Astrocyte (in vitro differentiated cells and primary cell): Measurements from ENCODE around the gene SH3GL3. TPM values are rescaled to one million over a fixed set of nuclear protein-coding genes. Genes with fewer than 3 reads are reported as not detected.

Experiments
- DNase-seq: peaks from one replicate; pipeline ENCODE4 v3.0.0-alpha.2; 2010; ENCODE audit warnings: low read depth
- FAIRE-seq: peaks from 2 replicates; lab custom pipeline; 2011; peaks lifted over from hg19 to GRCh38; lab: Jason Lieb, UNC
- H2AFZ ChIP-seq: 2 replicates; pipeline ENCODE4 v1.6.0; 2012; ENCODE audit warnings: low read depth, low read length, inconsistent platforms
- H3K27ac ChIP-seq: 2 replicates; pipeline ENCODE4 v1.5.1; 2011; ENCODE audit warnings: low read depth, low read length, inconsistent platforms
- H3K27me3 ChIP-seq: 2 replicates; pipeline ENCODE4 v1.6.0; 2011; ENCODE audit warnings: low read length, inconsistent platforms; ENCODE audit not compliant: insufficient read depth
- H3K36me3 ChIP-seq: 2 replicates; pipeline ENCODE4 v1.5.1; 2011; ENCODE audit warnings: low read length, inconsistent platforms; ENCODE audit not compliant: insufficient read depth
- H3K4me1 ChIP-seq: 2 replicates; pipeline ENCODE4 v1.5.1; 2011; ENCODE audit warnings: low read length, inconsistent platforms; ENCODE audit not compliant: insufficient read depth
- H3K4me2 ChIP-seq: 2 replicates; pipeline ENCODE4 v1.6.0; 2012; ENCODE audit warnings: low read length, inconsistent platforms
- H3K4me3 ChIP-seq: 2 replicates; pipeline ENCODE4 v1.5.1; 2011; ENCODE audit warnings: low read depth, mild to moderate bottlenecking, low read length, inconsistent platforms; ENCODE audit not compliant: insufficient read depth
- H3K79me2 ChIP-seq: 2 replicates; pipeline ENCODE4 v1.6.0; 2012; ENCODE audit warnings: mild to moderate bottlenecking, low read length, inconsistent platforms; ENCODE audit not compliant: insufficient read depth
- H3K9ac ChIP-seq: 2 replicates; pipeline ENCODE4 v1.6.0; 2012; ENCODE audit warnings: mild to moderate bottlenecking, low read length, inconsistent platforms
- H3K9me3 ChIP-seq: 2 replicates; pipeline ENCODE4 v1.5.1; 2012; ENCODE audit warnings: low read depth, mild to moderate bottlenecking, low read length, inconsistent platforms; ENCODE audit not compliant: insufficient read depth
- H4K20me1 ChIP-seq: 2 replicates; pipeline ENCODE4 v1.6.0; 2012; ENCODE audit warnings: low read length, inconsistent platforms; ENCODE audit not compliant: insufficient read depth
- H3K27ac Mint-ChIP-seq: one replicate; pipeline ENCODE4 v1.8.0; 2021; ENCODE audit warnings: mild to moderate bottlenecking, mixed read lengths; ENCODE audit not compliant: unreplicated experiment
- H3K27me3 Mint-ChIP-seq: one replicate; pipeline ENCODE4 v1.8.0; 2021; ENCODE audit warnings: low read depth, mixed read lengths; ENCODE audit not compliant: unreplicated experiment
- H3K36me3 Mint-ChIP-seq: one replicate; pipeline ENCODE4 v1.8.0; 2021; ENCODE audit warnings: low read depth, mixed read lengths; ENCODE audit not compliant: unreplicated experiment
- H3K4me1 Mint-ChIP-seq: one replicate; pipeline ENCODE4 v1.8.0; 2021; ENCODE audit warnings: low read depth, mixed read lengths; ENCODE audit not compliant: unreplicated experiment
- H3K4me3 Mint-ChIP-seq: one replicate; pipeline ENCODE4 v1.8.0; 2021; ENCODE audit warnings: mild to moderate bottlenecking, moderate library complexity, mixed read lengths; ENCODE audit not compliant: unreplicated experiment
- H3K9me3 Mint-ChIP-seq: one replicate; pipeline ENCODE4 v1.8.0; 2021; ENCODE audit warnings: mild to moderate bottlenecking, mixed read lengths; ENCODE audit not compliant: unreplicated experiment
- EZH2 ChIP-seq: IDR thresholded peaks from 2 replicates; pipeline ENCODE4 v1.6.1; 2012; ENCODE audit warnings: mild to moderate bottlenecking, low read length, inconsistent platforms; ENCODE audit not compliant: insufficient read depth
- total RNA-seq: library from RNA; stranded (reverse); gene quantifications from 2 replicates; pipeline ENCODE4 v1.2.1, GENCODE V29; 2021
- TF ChIP-seq, protein P1 (sequence below): IDR thresholded peaks from 2 replicates; pipeline ENCODE4 v1.5.1; 2011; ENCODE audit warnings: low read depth, mild to moderate bottlenecking, inconsistent platforms, low read length, moderate library complexity; ENCODE audit not compliant: insufficient read depth

SH3GL3 gene
- total RNA-seq, 1 donor from 2014 or later = 2.7 TPM

DNA sequence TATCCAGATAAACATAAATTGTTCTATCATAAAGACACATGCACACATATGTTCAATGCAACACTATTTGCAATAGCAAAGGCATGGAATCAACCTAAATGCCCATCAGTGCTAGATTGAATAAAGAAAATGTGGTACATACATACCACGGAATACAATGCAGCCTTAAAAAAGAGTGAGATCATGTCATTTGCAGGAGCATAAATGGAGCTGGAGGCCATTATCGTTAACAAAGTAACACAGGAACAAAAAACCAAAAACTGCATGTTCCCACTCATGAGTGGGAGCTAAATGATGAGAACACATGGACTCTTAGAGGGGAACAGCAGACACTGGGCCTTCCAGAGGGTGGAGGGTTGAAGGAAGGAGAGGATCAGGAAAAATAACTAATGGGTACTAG is 79.2 kb downstream of the SH3GL3 start:
- peaks cover 4% of the 10 kb centered on the region for H3K36me3 Mint-ChIP-seq
- H3K27ac ChIP-seq = no peak overlapping the region
- H3K4me1 Mint-ChIP-seq = peaks cover 2% of the 10 kb centered on the region
- H3K9me3 Mint-ChIP-seq = peaks cover 18% of the 10 kb centered on the region
- no peak overlapping the region for H3K9ac ChIP-seq
- DNase-seq (no peak), FAIRE-seq (no peak)
- H3K4me3 Mint-ChIP-seq = no peak overlapping the region
- no peak overlapping the region for H2AFZ ChIP-seq
- peaks cover 5% of the 10 kb centered on the region for H3K9me3 ChIP-seq
- H3K4me3 ChIP-seq = no peak overlapping the region
- H3K27ac Mint-ChIP-seq = no peak overlapping the region
- TF ChIP-seq EZH2 = no peak
- TF ChIP-seq, protein P1, sequence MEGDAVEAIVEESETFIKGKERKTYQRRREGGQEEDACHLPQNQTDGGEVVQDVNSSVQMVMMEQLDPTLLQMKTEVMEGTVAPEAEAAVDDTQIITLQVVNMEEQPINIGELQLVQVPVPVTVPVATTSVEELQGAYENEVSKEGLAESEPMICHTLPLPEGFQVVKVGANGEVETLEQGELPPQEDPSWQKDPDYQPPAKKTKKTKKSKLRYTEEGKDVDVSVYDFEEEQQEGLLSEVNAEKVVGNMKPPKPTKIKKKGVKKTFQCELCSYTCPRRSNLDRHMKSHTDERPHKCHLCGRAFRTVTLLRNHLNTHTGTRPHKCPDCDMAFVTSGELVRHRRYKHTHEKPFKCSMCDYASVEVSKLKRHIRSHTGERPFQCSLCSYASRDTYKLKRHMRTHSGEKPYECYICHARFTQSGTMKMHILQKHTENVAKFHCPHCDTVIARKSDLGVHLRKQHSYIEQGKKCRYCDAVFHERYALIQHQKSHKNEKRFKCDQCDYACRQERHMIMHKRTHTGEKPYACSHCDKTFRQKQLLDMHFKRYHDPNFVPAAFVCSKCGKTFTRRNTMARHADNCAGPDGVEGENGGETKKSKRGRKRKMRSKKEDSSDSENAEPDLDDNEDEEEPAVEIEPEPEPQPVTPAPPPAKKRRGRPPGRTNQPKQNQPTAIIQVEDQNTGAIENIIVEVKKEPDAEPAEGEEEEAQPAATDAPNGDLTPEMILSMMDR = no peak
- no peaks in the 10 kb centered on the region for H3K27me3 ChIP-seq
- H3K36me3 ChIP-seq = no peaks in the 10 kb centered on the region
- no peak overlapping the region for H3K4me2 ChIP-seq
- no peaks in the 10 kb centered on the region for H3K4me1 ChIP-seq
- peaks cover 3% of the 10 kb centered on the region for H3K27me3 Mint-ChIP-seq
- H4K20me1 ChIP-seq = no peaks in the 10 kb centered on the region
- H3K79me2 ChIP-seq = no peaks in the 10 kb centered on the region

DNA sequence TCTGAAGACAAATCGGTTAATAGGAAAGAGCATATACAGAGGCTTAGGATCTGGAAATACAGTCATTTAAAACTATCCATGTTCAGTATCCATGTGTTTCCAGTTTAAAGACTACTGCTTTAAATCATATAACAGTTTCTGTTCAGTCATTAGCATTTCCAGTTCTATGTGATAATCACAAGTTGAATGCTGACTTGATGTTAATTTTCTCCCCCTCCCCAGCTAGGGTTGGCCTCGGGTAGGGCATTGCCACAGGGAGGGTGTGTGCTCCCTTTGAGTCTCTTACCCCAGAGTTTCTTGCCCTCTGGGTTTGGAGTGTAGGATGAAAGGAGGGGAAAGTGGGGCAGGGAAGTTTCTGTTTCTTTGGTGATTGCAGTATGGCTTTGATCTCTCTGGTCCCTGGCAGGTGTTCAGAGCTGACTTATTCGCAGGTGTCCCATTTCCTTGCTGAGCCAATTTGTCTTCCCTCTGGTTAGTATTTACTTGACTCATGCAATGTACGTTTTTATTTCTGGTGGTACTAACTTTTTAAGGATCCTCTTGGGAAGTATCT is 86.3 kb downstream of the SH3GL3 start:
- Histone ChIP-seq H3K27ac (no peak overlapping the region), H3K4me3 (no peak overlapping the region), H3K79me2 (no peaks in the 10 kb centered on the region), H3K4me2 (no peak overlapping the region), H3K9me3 (peaks cover 5% of the 10 kb centered on the region), H3K4me1 (no peaks in the 10 kb centered on the region), H2AFZ (no peak overlapping the region), H3K9ac (no peak overlapping the region), H3K27me3 (no peaks in the 10 kb centered on the region), H4K20me1 (no peaks in the 10 kb centered on the region), H3K36me3 (no peaks in the 10 kb centered on the region)
- H3K36me3 Mint-ChIP-seq = peaks cover 2% of the 10 kb centered on the region
- H3K4me1 Mint-ChIP-seq = no peaks in the 10 kb centered on the region
- H3K4me3 Mint-ChIP-seq = no peak overlapping the region
- peaks cover 8% of the 10 kb centered on the region for H3K9me3 Mint-ChIP-seq
- DNase-seq (no peak), FAIRE-seq (no peak)
- H3K27ac Mint-ChIP-seq = no peak overlapping the region
- TF ChIP-seq, protein P1 = no peak
- no peak for TF ChIP-seq EZH2
- no peaks in the 10 kb centered on the region for H3K27me3 Mint-ChIP-seq

DNA sequence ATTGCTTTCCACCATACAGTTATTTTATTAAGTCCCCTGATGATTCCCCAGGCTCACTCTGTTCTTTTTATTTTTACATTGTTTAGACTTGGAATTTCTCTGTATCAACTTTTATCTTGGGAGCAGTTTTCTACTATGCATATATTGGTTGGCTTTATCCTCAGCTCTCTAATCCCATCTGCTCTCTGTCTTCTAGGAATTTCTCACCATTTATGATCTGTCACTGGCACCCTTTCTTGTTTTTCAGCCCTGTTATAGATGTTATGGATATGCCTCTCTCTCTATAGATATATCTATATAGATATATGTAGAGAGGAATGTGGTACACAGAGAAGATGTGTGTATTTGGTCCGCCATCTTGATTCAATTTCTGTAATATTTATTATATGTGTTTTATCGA is 90.5 kb downstream of the SH3GL3 start:
- no peak overlapping the region for H3K4me2 ChIP-seq
- Mint-ChIP-seq H3K4me3 (no peak overlapping the region), H3K9me3 (peaks cover 1% of the 10 kb centered on the region), H3K27ac (no peak overlapping the region), H3K36me3 (no peaks in the 10 kb centered on the region), H3K4me1 (no peaks in the 10 kb centered on the region), H3K27me3 (no peaks in the 10 kb centered on the region)
- no peaks in the 10 kb centered on the region for H3K79me2 ChIP-seq
- H3K9me3 ChIP-seq = no peaks in the 10 kb centered on the region
- FAIRE-seq = no peak
- no peak for DNase-seq
- no peaks in the 10 kb centered on the region for H3K4me1 ChIP-seq
- H3K27ac ChIP-seq = no peak overlapping the region
- no peaks in the 10 kb centered on the region for H4K20me1 ChIP-seq
- no peaks in the 10 kb centered on the region for H3K27me3 ChIP-seq
- TF ChIP-seq, protein P1 = no peak
- TF ChIP-seq EZH2 = no peak
- H3K36me3 ChIP-seq = no peaks in the 10 kb centered on the region
- no peak overlapping the region for H3K9ac ChIP-seq
- H2AFZ ChIP-seq = no peak overlapping the region
- H3K4me3 ChIP-seq = no peak overlapping the region
